Epithelial cell of esophagus (primary cell): Measurements from ENCODE around the gene SNX22.

Experiments
- DNase-seq: peaks from one replicate; pipeline ENCODE4 v3.0.0; 2010; ENCODE audit warnings: low read depth
- H3K4me3 ChIP-seq: 2 replicates; pipeline ENCODE4 v1.5.1; 2011; ENCODE audit warnings: mild to moderate bottlenecking, low read length, control low read depth
- CTCF ChIP-seq: IDR thresholded peaks from 2 replicates; pipeline ENCODE4 v1.5.1; 2011; ENCODE audit warnings: low read depth, mild to moderate bottlenecking, low read length, control low read depth, inconsistent platforms; ENCODE audit not compliant: insufficient read depth; ENCODE audit errors: missing control alignments

SNX22 gene

GRCh38 chr15:64134345-64134829 lies 17.1 kb upstream of the SNX22 start:
- DNase-seq: peak; percentile 8
- TF ChIP-seq CTCF: no peak

DNA sequence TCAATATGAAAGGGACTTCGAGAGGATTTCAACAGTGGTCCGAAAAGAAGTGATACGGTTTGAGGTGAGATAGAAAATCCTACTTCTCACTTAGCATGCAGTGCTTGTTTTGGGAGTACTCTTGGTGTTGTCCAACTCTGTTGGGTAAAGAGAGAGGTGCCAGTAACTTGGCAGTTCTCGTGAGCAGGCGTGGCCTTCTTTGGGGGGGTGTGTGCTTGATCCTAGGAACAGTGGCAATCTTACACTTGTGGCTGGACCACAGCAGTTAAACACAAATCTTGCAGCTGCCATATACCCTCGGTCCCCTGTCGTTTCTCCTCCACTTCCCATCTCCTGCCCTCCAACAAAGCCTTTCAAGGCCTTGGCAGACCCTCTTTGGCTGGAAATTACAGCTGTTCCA lies 15.2 kb upstream of the SNX22 start:
- DNase-seq: no peak
- TF ChIP-seq CTCF: no peak
- H3K4me3 ChIP-seq: no peak overlapping the region

More at GRCh38 chr15:64134345-64134829, 17.1 kb upstream of the SNX22 start:
- H3K4me3 ChIP-seq: no peak overlapping the region

DNA sequence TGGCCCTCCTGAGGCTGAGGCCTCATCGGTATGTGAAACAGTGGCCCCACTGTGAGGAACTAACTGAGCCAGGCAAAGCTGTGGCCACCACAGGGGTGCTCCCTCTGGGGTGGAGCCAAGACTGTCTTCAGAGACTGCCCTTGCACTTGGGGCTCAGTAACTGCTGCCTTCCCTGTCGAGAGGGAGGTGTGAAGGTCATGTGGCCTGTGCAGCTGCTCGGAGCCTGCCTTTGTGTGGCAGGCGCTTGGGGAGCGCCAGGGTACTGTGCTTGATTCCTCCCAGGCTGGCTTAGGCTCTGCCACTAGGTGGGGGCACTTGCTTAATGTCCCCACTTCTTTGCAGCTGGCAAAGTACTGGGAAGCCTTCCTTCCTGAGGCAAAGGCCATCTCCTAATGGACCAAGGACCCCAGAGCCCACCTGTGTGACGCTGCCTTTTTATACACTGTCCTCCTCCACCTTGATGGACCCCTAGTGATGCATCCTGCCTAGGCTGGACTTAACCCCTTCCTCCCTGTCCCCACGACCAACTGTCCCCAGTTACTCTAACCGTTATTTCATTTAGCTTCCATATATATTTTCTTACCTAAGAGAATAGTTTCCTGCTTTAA lies 14.2 kb upstream of the SNX22 start:
- no peak overlapping the region for H3K4me3 ChIP-seq
- no peak for TF ChIP-seq CTCF
- DNase-seq: no peak

DNA sequence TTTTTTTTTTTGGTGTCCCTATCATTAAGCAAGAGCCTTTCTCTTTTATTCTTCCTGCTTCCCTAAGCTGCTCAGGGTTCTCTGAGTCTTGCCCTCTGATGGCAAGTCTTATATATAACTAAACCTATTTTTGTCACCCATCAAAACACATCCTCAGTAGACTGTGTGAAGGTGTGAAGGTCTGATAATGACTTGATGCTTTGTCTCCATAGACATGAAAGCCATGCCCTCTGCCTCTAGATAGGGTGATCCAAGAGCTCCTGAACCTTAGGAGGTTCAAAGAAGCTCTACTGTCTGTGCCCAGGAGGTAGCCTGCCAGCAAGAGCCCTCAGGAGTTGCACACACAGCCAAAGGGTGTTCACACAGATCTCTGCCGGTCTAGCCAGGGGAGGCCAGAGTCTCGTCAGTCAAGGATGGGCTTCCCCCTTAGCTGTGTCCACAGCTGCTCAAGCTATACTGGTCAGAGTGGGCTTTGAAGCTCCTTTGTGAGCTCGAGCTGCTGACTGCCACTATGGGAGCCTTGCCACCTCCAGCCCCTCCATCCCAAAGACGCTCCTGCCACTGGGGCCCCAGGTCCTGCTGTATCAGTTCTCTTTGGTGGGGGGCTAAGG lies 13.1 kb upstream of the SNX22 start:
- no peak overlapping the region for H3K4me3 ChIP-seq
- no peak for TF ChIP-seq CTCF
- DNase-seq: no peak

GRCh38 chr15:64141798-64142512 lies 9.6 kb upstream of the SNX22 start:
- no peak for DNase-seq
- no peak overlapping the region for H3K4me3 ChIP-seq
- no peak for TF ChIP-seq CTCF

GRCh38 chr15:64143276-64143675 lies 8.3 kb upstream of the SNX22 start:
- no peak for TF ChIP-seq CTCF
- no peak overlapping the region for H3K4me3 ChIP-seq
- DNase-seq: no peak
